ENCODE measurements around the gene BRCA1. TPM values are rescaled to one million over a fixed set of nuclear protein-coding genes. Genes with fewer than 3 reads are reported as not detected.
"Not testable (repeated sequence)": the region's sequence is repeated elsewhere in the genome, so short reads cannot be mapped to it uniquely, and the experiment has no call there.

Gene BRCA1
- total RNA-seq, 2 donors from 2014 or later, result 80.3 to 93.4 TPM

GRCh38 chr17:43018008-43018853 is 106.9 kb downstream of the BRCA1 start:
- ATAC-seq (replicated peaks), result no peak
- H3K4me1 Mint-ChIP-seq, result peaks cover 21% of the 10 kb centered on the region
- H3K9me3 Mint-ChIP-seq, result no peaks in the 10 kb centered on the region
- H3K36me3 Mint-ChIP-seq (ENCODE audit: low read depth), result peaks cover 20% of the 10 kb centered on the region
- H3K27ac Mint-ChIP-seq, result peak overlapping the region; percentile 40
- no peaks in the 10 kb centered on the region for H3K27me3 Mint-ChIP-seq
- no peak overlapping the region for H3K4me3 Mint-ChIP-seq

- Mint-ChIP-seq H3K27ac (no peak overlapping the region), H3K9me3 (no peaks in the 10 kb centered on the region), H3K36me3 (ENCODE audit: low read depth) (peaks cover 37% of the 10 kb centered on the region), H3K27me3 (no peaks in the 10 kb centered on the region), H3K4me1 (peaks cover 21% of the 10 kb centered on the region), H3K4me3 (no peak overlapping the region)
- no peak for ATAC-seq (replicated peaks)
Measured at GRCh38 chr17:43016216-43016615, 108.9 kb downstream of the BRCA1 start.

- H3K36me3 Mint-ChIP-seq (ENCODE audit: low read depth), result peaks cover 41% of the 10 kb centered on the region
- no peak for ATAC-seq (replicated peaks)
Measured at GRCh38 chr17:43015579-43015978, 109.6 kb downstream of the BRCA1 start.

DNA sequence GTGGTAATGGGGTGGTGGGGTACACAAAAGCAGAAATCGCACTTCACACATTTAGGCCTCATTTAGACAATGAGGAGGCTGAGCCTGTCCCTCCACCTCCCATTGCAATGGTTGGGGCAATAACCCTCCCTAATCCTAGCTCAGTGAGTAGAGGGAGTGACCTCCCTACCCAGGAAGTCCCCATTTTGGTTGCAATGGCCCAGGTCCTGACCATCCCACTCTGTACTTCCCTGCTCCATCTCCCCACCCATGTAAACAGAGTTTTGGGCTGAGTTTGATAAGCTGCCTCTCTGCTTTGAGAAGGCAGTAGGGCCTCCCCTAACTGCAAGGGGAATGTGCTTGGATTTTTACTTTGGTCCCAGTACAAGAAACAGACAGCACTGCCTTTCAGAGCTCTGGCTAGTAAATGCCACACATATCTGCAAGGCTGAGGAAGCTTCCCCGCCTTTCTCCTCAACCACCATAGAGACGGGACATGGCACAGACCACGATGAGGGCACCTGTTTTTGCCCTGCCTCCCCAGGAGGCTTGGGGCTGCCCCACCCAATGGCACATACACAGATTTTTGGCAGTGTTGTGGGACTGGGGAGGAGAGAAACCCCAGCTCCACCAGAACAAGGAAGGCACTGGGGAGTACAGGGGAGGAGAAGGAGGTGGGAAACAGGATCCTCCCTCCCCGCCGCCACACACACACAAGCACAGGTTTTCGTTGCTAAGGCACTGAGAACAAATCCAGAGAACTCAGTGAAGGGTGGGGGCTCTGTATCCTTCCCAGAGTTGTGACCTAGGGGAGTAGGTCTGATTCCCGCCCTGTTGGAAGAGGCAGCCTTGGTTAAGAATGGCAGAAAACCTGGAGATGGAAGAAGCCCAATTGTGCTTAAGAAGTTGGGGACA is 110.3 kb downstream of the BRCA1 start:
- Mint-ChIP-seq H3K36me3 (ENCODE audit: low read depth) (peaks cover 45% of the 10 kb centered on the region), H3K9me3 (no peaks in the 10 kb centered on the region), H3K4me1 (peaks cover 21% of the 10 kb centered on the region), H3K4me3 (no peak overlapping the region), H3K27ac (peak overlapping the region; percentile 72), H3K27me3 (no peaks in the 10 kb centered on the region)
- no peak for ATAC-seq (replicated peaks)

More at GRCh38 chr17:43015579-43015978, 109.6 kb downstream of the BRCA1 start:
- Mint-ChIP-seq H3K27ac (peak overlapping the region; percentile 72), H3K4me1 (peaks cover 21% of the 10 kb centered on the region), H3K4me3 (no peak overlapping the region), H3K9me3 (no peaks in the 10 kb centered on the region), H3K27me3 (no peaks in the 10 kb centered on the region)

DNA sequence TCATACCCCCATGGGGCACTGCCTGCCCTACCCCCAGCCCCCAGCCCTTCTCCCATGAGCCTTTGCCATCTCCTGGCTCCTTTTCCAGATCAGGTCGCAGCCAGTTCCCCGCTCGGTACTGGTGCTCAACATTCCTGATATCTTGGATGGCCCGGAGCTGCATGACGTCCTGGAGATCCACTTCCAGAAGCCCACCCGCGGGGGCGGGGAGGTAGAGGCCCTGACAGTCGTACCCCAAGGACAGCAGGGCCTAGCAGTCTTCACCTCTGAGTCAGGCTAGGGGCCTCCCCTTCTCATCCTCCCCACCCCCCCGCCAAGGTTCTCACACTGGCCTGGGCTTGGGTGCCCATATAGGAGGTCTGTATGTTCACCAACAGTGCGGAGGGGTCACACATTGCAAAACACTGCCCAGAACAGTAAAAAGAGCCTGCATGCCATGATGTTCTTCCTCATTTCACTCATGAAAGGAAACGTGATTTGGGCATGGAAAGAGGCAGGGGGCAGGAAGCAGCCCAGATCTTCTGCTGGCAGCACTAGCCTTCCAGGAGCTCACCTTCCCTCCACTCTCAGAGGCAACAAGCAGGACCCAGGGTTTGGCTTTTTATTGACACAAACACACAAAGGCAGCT is 111.0 kb downstream of the BRCA1 start:
- Mint-ChIP-seq H3K4me1 (peaks cover 17% of the 10 kb centered on the region), H3K9me3 (no peaks in the 10 kb centered on the region), H3K27me3 (no peaks in the 10 kb centered on the region), H3K36me3 (ENCODE audit: low read depth) (peaks cover 45% of the 10 kb centered on the region), H3K27ac (no peak overlapping the region), H3K4me3 (no peak overlapping the region)
- ATAC-seq (replicated peaks), result peak; percentile 27

DNA sequence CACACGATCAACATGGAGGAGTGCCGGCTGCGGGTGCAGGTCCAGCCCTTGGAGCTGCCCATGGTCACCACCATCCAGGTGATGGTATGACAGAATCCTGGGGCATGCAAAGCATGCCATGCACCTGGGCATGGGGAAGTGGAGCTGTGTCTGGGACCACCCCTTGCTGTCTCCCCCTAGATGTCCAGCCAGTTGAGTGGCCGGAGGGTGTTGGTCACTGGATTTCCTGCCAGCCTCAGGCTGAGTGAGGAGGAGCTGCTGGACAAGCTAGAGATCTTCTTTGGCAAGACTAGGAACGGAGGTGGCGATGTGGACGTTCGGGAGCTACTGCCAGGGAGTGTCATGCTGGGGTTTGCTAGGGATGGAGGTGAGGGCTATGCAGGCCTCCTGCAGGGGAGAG is 111.9 kb downstream of the BRCA1 start:
- Mint-ChIP-seq H3K27me3 (no peaks in the 10 kb centered on the region), H3K27ac (peak overlapping the region; percentile 20), H3K4me3 (no peak overlapping the region), H3K9me3 (no peaks in the 10 kb centered on the region), H3K4me1 (peaks cover 9% of the 10 kb centered on the region), H3K36me3 (ENCODE audit: low read depth) (peaks cover 45% of the 10 kb centered on the region)
- ATAC-seq (replicated peaks), result no peak

GRCh38 chr17:43011728-43012472 is 113.3 kb downstream of the BRCA1 start:
- no peaks in the 10 kb centered on the region for H3K9me3 Mint-ChIP-seq
- no peak overlapping the region for H3K27ac Mint-ChIP-seq
- no peak for ATAC-seq (replicated peaks)
- peaks cover 5% of the 10 kb centered on the region for H3K4me1 Mint-ChIP-seq
- H3K4me3 Mint-ChIP-seq, result no peak overlapping the region
- H3K27me3 Mint-ChIP-seq, result no peaks in the 10 kb centered on the region
- peaks cover 45% of the 10 kb centered on the region for H3K36me3 Mint-ChIP-seq (ENCODE audit: low read depth)

- H3K9me3 Mint-ChIP-seq, result no peaks in the 10 kb centered on the region
- H3K27me3 Mint-ChIP-seq, result no peaks in the 10 kb centered on the region
- peak overlapping the region; percentile 9 for H3K27ac Mint-ChIP-seq
- no peak overlapping the region for H3K4me3 Mint-ChIP-seq
- H3K4me1 Mint-ChIP-seq, result peaks cover 5% of the 10 kb centered on the region
- ATAC-seq (replicated peaks), result no peak
- H3K36me3 Mint-ChIP-seq (ENCODE audit: low read depth), result peaks cover 50% of the 10 kb centered on the region
Measured at GRCh38 chr17:43010667-43011308, 114.4 kb downstream of the BRCA1 start.

- no peaks in the 10 kb centered on the region for H3K27me3 Mint-ChIP-seq
- H3K9me3 Mint-ChIP-seq, result no peaks in the 10 kb centered on the region
- peak within 1 kb of the TSS; percentile 98 for H3K27ac Mint-ChIP-seq
- peak within 1 kb of the TSS; percentile 98 for H3K4me3 Mint-ChIP-seq
- no peaks in the 10 kb centered on the region for H3K4me1 Mint-ChIP-seq
- H3K36me3 Mint-ChIP-seq (ENCODE audit: low read depth), result peaks cover 48% of the 10 kb centered on the region
- ATAC-seq (replicated peaks), result peak; percentile 99
Measured at GRCh38 chr17:43006639-43007551, 118.3 kb downstream of the BRCA1 start, which contains the start of gene IFI35. TSS of gene IFI35 (plus strand) at chr17:43006784. CDS start at chr17:43006948, 164 bp downstream.

- ATAC-seq (replicated peaks), result no peak
- peaks cover 69% of the 10 kb centered on the region for H3K36me3 Mint-ChIP-seq (ENCODE audit: low read depth)
- H3K9me3 Mint-ChIP-seq, result no peaks in the 10 kb centered on the region
- no peaks in the 10 kb centered on the region for H3K27me3 Mint-ChIP-seq
- H3K4me3 Mint-ChIP-seq, result no peak overlapping the region
- H3K27ac Mint-ChIP-seq, result no peak overlapping the region
- no peaks in the 10 kb centered on the region for H3K4me1 Mint-ChIP-seq
Measured at GRCh38 chr17:43003542-43004172, 121.5 kb downstream of the BRCA1 start.

GRCh38 chr17:43000894-43001293 is 124.3 kb downstream of the BRCA1 start:
- not testable (repeated sequence) for H3K27ac Mint-ChIP-seq; ATAC-seq (replicated peaks); H3K4me1 Mint-ChIP-seq; H3K4me3 Mint-ChIP-seq; H3K27me3 Mint-ChIP-seq; H3K9me3 Mint-ChIP-seq
- H3K36me3 Mint-ChIP-seq (ENCODE audit: low read depth), result peaks cover 69% of the 10 kb centered on the region

DNA sequence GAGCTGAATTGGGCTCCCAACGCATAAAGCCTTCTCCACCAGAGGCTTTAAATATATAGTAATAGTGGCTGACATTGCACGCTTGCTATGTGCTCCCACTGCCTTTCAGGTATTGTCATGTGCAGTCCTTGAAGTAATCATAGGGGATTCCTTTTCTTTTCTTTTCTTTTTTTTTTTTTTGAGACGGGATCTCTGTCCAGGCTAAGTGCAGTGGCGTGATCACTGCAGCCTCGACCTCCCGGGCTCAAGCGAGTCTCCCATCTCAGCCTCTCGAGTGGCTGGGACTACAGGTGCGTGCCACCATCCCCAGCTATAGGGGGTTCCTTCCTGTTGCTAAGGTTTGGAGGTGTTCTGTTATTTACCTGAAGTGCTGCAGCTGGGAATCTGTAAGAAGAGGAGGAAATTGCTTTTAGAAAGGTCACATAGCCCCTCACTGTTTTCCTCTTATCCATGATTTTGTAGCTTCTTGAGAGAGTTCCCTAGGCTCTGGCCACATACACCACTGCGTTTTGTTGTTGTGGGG is 126.1 kb downstream of the BRCA1 start:
- Mint-ChIP-seq H3K4me1 (peaks cover 4% of the 10 kb centered on the region), H3K9me3 (no peaks in the 10 kb centered on the region), H3K4me3 (peak overlapping the region; percentile 83), H3K36me3 (ENCODE audit: low read depth) (peaks cover 74% of the 10 kb centered on the region), H3K27ac (peak overlapping the region; percentile 93), H3K27me3 (no peaks in the 10 kb centered on the region)
- no peak for ATAC-seq (replicated peaks)

Measured in activated T-helper 17 cell treated with anti-CD3 and anti-CD28 coated beads, Interleukin-2, amount 50 U/mL, for 72 hours (primary cell).